Measurements from ENCODE around the gene HCN3. TPM values are rescaled to one million over a fixed set of nuclear protein-coding genes. Genes with fewer than 3 reads are reported as not detected.

HCN3 gene
- total and polyA plus RNA-seq, 2 of the 13 experiments (the other 11 are each of a cell fraction or from before 2014, with no cell fraction given), result 2.4 to 10.2 TPM

DNA sequence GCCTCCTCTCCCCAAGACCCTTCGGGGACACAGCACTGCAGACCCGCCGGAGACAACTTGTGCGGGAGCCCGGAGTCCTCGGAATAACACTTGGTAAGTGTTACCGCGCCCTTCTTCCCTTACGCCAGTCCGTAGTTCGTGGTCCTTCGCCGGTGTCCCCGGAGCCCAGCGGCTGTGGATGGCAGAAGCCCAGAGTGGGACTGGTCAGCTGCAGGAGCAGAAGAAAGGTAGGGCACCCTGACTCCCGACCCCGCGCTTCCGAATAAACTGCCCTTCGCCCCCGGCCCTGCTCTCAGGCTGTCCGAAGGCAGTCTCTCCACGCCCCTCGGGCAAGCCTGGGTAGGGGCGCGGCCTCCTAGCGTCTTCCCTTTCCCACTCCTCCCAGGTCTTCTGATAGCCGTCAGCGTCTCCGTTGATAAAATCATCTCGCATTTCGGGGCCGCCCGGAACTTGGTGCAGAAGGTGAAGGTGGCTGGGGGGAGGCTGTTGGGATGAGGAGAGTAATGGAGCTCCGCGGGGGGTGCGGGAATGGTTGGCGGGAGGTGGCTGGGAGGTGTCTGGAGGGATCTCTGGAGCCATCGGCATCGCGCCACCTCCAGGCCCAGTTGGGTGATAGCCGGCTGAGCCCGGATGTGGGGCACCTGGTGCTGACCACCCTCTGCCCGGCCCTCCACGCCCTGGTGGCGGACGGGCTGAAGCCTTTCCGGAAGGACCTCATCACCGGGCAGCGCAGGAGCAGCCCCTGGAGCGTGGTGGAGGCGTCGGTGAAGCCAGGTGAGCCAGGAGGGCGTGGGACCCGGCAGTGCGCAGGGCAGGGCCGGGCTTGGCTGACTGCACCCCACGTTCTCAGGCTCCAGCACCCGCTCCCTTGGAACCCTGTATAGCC is 47.7 kb downstream of the HCN3 start (continued):
- TF ChIP-seq ZNF691 (CRISPR knock-in tag; IDR thresholded peaks at IDR 0.05; ENCODE audit: borderline replicate concordance, low read depth) (no peak), AGO2 (optimal IDR thresholded peaks at IDR 0.05; ENCODE audit: low read depth, low read length) (peak; percentile 51), MBD4 (IDR thresholded peaks at IDR 0.05; ENCODE audit: borderline replicate concordance, low read length) (no peak), RELA (CRISPR knock-in tag; IDR thresholded peaks at IDR 0.05) (no peak), MATR3 (CRISPR knock-in tag; IDR thresholded peaks at IDR 0.05) (no peak), ZNF121 (CRISPR knock-in tag; IDR thresholded peaks at IDR 0.05) (no peak), NCOA1 (CRISPR knock-in tag; IDR thresholded peaks at IDR 0.05) (no peak), SP140L (CRISPR knock-in tag; IDR thresholded peaks at IDR 0.05; ENCODE audit: borderline replicate concordance) (no peak), BORCS8-MEF2B (CRISPR knock-in tag; IDR thresholded peaks at IDR 0.05) (no peak), ZKSCAN1 (IDR thresholded peaks at IDR 0.05; ENCODE audit: low read length) (no peak), ZNF564 (CRISPR knock-in tag; IDR thresholded peaks at IDR 0.05) (no peak; the same call in 1 of the 2 replicates), CTCF (CRISPR knock-in tag; IDR thresholded peaks at IDR 0.05) (peak; percentile 79), ZNF350 (CRISPR knock-in tag; IDR thresholded peaks at IDR 0.05; ENCODE audit: borderline replicate concordance, low read depth) (no peak), CBFB (CRISPR knock-in tag; IDR thresholded peaks at IDR 0.05) (no peak), HOXA5 (CRISPR knock-in tag; IDR thresholded peaks at IDR 0.05) (peak; percentile 1; the same call in 1 of the 2 replicates), KLF15 (CRISPR knock-in tag; IDR thresholded peaks at IDR 0.05; ENCODE audit: borderline replicate concordance) (no peak), AHR (CRISPR knock-in tag; IDR thresholded peaks at IDR 0.05) (no peak), LBX2 (CRISPR knock-in tag; IDR thresholded peaks at IDR 0.05; ENCODE audit: borderline replicate concordance) (no peak), ZBTB3 (CRISPR knock-in tag; IDR thresholded peaks at IDR 0.05; ENCODE audit: borderline replicate concordance, low read depth) (no peak)
- TF ChIP-seq, protein P1, sequence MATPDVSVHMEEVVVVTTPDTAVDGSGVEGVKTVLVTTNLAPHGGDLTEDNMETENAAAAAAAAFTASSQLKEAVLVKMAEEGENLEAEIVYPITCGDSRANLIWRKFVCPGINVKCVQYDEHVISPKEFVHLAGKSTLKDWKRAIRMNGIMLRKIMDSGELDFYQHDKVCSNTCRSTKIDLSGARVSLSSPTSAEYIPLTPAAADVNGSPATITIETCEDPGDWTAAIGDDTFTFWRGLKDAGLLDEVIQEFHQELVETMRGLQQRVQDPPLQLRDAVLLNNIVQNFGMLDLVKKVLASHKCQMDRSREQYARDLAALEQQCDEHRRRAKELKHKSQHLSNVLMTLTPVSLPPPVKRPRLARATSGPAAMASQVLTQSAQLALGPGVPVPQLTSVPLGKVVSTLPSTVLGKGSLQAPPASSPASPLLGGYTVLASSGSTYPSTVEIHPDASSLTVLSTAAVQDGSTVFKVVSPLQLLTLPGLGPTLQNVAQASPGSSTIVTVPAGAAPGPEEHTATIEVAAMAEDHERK (CRISPR knock-in tag; IDR thresholded peaks at IDR 0.05; ENCODE audit: low read depth), result no peak
- TF ChIP-seq, protein P2, sequence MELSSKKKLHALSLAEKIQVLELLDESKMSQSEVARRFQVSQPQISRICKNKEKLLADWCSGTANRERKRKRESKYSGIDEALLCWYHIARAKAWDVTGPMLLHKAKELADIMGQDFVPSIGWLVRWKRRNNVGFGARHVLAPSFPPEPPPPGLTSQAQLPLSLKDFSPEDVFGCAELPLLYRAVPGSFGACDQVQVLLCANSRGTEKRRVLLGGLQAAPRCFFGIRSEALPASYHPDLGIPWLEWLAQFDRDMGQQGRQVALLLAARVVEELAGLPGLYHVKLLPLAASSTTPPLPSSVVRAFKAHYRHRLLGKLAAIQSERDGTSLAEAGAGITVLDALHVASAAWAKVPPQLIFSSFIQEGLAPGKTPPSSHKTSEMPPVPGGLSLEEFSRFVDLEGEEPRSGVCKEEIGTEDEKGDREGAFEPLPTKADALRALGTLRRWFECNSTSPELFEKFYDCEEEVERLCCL (CRISPR knock-in tag; IDR thresholded peaks at IDR 0.05; ENCODE audit: borderline replicate concordance), result no peak
- TF ChIP-seq, protein P3, sequence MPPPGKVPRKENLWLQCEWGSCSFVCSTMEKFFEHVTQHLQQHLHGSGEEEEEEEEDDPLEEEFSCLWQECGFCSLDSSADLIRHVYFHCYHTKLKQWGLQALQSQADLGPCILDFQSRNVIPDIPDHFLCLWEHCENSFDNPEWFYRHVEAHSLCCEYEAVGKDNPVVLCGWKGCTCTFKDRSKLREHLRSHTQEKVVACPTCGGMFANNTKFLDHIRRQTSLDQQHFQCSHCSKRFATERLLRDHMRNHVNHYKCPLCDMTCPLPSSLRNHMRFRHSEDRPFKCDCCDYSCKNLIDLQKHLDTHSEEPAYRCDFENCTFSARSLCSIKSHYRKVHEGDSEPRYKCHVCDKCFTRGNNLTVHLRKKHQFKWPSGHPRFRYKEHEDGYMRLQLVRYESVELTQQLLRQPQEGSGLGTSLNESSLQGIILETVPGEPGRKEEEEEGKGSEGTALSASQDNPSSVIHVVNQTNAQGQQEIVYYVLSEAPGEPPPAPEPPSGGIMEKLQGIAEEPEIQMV (CRISPR knock-in tag; IDR thresholded peaks at IDR 0.05; ENCODE audit: low read depth), result no peak
